ENCODE data around the gene CTSK. TPM values are rescaled to one million over a fixed set of nuclear protein-coding genes. Genes with fewer than 3 reads are reported as not detected.

The CTSK gene
- total RNA-seq, 1 donor from 2014 or later = 6.6 TPM

DNA sequence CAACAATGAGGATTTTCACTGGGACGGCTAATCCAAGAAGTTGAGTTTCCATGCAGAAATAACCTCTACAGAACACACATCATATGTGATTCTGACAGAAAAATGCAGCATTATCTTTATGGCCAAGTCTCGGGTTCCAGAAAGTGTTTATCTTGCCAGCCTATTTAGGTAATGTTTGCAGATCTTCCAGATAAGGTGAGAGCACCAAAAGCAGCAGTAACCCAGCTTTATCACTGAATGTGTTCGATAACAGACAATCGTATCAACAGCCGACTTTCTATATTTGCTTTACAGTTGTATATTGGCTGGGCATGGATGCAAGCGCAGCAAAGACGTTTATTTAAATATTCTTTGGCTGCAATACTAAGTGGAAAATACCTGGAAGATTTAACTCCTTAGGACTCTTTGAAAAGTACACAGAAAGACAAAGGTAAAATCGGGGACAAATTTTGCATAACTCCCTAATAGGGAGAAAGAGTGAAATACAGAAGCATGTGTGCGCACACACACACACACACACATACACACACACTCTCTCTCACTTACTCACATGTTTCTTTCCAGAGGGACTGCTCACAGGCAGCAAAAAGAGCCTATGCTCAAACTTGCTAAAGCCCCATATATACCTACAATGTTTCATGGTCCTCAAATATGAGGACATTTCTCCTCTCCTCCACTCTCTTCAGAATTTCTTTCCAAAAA lies 3.0 kb upstream of the CTSK start:
- no peaks in the 10 kb centered on the region for H3K9me3 Mint-ChIP-seq (ENCODE audit: low read depth)
- TF ChIP-seq, protein P1, sequence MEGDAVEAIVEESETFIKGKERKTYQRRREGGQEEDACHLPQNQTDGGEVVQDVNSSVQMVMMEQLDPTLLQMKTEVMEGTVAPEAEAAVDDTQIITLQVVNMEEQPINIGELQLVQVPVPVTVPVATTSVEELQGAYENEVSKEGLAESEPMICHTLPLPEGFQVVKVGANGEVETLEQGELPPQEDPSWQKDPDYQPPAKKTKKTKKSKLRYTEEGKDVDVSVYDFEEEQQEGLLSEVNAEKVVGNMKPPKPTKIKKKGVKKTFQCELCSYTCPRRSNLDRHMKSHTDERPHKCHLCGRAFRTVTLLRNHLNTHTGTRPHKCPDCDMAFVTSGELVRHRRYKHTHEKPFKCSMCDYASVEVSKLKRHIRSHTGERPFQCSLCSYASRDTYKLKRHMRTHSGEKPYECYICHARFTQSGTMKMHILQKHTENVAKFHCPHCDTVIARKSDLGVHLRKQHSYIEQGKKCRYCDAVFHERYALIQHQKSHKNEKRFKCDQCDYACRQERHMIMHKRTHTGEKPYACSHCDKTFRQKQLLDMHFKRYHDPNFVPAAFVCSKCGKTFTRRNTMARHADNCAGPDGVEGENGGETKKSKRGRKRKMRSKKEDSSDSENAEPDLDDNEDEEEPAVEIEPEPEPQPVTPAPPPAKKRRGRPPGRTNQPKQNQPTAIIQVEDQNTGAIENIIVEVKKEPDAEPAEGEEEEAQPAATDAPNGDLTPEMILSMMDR (IDR thresholded peaks at IDR 0.05; ENCODE audit: unreplicated experiment) = no peak
- H3K4me3 Mint-ChIP-seq (ENCODE audit: low read depth) = no peak overlapping the region
- peaks cover 5% of the 10 kb centered on the region for H3K36me3 Mint-ChIP-seq (ENCODE audit: insufficient read depth)
- DNase-seq (ENCODE audit: low spot score, unreplicated experiment) = no peak
- H3K4me1 Mint-ChIP-seq (ENCODE audit: low read depth) = peaks cover 1% of the 10 kb centered on the region
- no peak overlapping the region for H3K27ac Mint-ChIP-seq
- peaks cover 16% of the 10 kb centered on the region for H3K27me3 Mint-ChIP-seq

DNA sequence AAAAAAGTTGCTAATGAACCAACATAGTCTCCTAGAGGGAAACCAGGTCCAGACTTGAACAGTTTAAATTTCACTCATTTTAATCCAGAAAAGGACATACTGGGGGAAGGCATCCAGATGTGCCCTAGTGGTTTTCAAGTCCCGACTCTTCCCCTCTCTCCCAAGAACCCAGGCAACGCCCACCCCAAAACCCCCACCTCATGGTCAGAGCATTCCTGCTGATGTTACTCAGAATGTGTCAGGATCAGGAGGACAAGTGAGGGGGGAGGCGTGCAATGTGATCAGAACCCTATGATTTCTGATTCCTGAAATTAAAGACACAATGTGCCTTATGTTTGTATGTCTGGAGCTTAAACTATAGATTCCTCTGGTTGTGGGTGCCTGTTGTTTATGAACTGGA lies 1.6 kb upstream of the CTSK start:
- Mint-ChIP-seq H3K9me3 (ENCODE audit: low read depth) (no peaks in the 10 kb centered on the region), H3K4me3 (ENCODE audit: low read depth) (no peak overlapping the region)

GRCh38 chr1:150808846-150809245 lies 786 bp upstream of the CTSK start:
- Mint-ChIP-seq H3K9me3 (ENCODE audit: low read depth) (no peaks in the 10 kb centered on the region), H3K4me3 (ENCODE audit: low read depth) (no peak overlapping the region), H3K27ac (no peak overlapping the region), H3K36me3 (ENCODE audit: insufficient read depth) (peaks cover 2% of the 10 kb centered on the region), H3K4me1 (ENCODE audit: low read depth) (peaks cover 9% of the 10 kb centered on the region), H3K27me3 (peaks cover 16% of the 10 kb centered on the region)
- TF ChIP-seq, protein P1 (IDR thresholded peaks at IDR 0.05; ENCODE audit: unreplicated experiment) = no peak
- DNase-seq (ENCODE audit: low spot score, unreplicated experiment) = no peak

More for the DNA sequence above, 1.6 kb upstream of the CTSK start:
- no peak for DNase-seq (ENCODE audit: low spot score, unreplicated experiment)
- TF ChIP-seq, protein P1 (IDR thresholded peaks at IDR 0.05; ENCODE audit: unreplicated experiment) = no peak
- peaks cover 16% of the 10 kb centered on the region for H3K27me3 Mint-ChIP-seq
- peaks cover 3% of the 10 kb centered on the region for H3K36me3 Mint-ChIP-seq (ENCODE audit: insufficient read depth)
- H3K4me1 Mint-ChIP-seq (ENCODE audit: low read depth) = peaks cover 4% of the 10 kb centered on the region
- no peak overlapping the region for H3K27ac Mint-ChIP-seq

DNA sequence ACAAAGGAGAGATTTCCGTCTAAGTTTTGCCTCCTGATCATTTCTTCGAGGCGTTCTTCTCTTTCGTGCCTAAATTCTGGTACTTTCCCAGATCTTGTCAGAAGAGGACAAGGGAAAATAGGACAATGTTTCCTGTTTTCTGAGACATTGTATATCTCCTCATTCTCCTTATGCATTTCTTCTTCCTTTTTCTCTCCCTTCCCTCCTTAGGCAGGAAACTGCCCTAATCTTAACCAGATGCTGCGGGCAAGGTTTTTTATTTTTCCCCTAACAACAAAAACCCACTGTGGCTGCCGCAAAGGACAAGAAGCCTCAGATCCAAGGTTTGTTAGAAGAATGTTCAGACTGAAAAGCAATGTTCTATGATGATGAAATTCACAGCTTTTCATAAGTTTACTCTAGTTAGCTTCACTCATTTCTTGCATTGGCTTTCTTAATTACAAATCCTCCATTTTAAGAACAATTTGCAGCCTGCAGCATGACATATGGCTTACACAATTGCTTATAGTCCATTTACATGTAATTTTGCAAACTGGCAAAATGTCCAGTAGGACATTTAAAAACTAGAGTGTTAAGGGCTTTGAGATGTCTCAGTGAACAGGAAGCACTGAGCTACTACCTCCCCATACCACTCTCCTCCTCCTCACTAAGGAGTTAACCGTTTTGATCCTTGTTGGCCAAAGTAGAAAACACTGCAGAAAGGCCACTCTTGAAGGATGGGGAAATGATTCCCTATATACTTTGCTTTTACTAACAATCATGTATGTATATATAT lies 624 bp downstream of the CTSK start:
- no peak for DNase-seq (ENCODE audit: low spot score, unreplicated experiment)
- H3K9me3 Mint-ChIP-seq (ENCODE audit: low read depth) = no peaks in the 10 kb centered on the region
- H3K27me3 Mint-ChIP-seq = peaks cover 16% of the 10 kb centered on the region
- H3K4me3 Mint-ChIP-seq (ENCODE audit: low read depth) = no peak overlapping the region
- H3K27ac Mint-ChIP-seq = no peak overlapping the region
- peaks cover 9% of the 10 kb centered on the region for H3K4me1 Mint-ChIP-seq (ENCODE audit: low read depth)
- peaks cover 2% of the 10 kb centered on the region for H3K36me3 Mint-ChIP-seq (ENCODE audit: insufficient read depth)
- TF ChIP-seq, protein P1 (IDR thresholded peaks at IDR 0.05; ENCODE audit: unreplicated experiment) = no peak

GRCh38 chr1:150805899-150806298 lies 2.2 kb downstream of the CTSK start:
- Mint-ChIP-seq H3K4me1 (ENCODE audit: low read depth) (peaks cover 9% of the 10 kb centered on the region), H3K27me3 (peaks cover 16% of the 10 kb centered on the region), H3K36me3 (ENCODE audit: insufficient read depth) (peaks cover 2% of the 10 kb centered on the region), H3K4me3 (ENCODE audit: low read depth) (no peak overlapping the region), H3K9me3 (ENCODE audit: low read depth) (no peaks in the 10 kb centered on the region), H3K27ac (no peak overlapping the region)
- no peak for DNase-seq (ENCODE audit: low spot score, unreplicated experiment)
- TF ChIP-seq, protein P1 (IDR thresholded peaks at IDR 0.05; ENCODE audit: unreplicated experiment) = no peak

All from progenitor cell of endocrine pancreas (in vitro differentiated cells).